Ammon's horn (tissue), 1 donor: ENCODE data around the gene EME1.
"Not testable (repeated sequence)": the region's sequence is repeated elsewhere in the genome, so short reads cannot be mapped to it uniquely, and the experiment has no call there.

Source experiments
- DNase-seq: peaks from one replicate; pipeline ENCODE4 v3.0.0-alpha.2; 2016; ENCODE audit warnings: low spot score

Gene EME1

GRCh38 chr17:50372758-50373556, at the start of gene EME1, which contains the start of gene MRPL27:
TSS of gene EME1 (plus strand) at chr17:50373229. CDS start at chr17:50375209, 1,980 bp downstream.
TSS of gene MRPL27 (minus strand) at chr17:50373184. CDS start at chr17:50373170, 14 bp downstream.
- peak; percentile 95 for DNase-seq

GRCh38 chr17:50325906-50326305, 47.1 kb upstream of the EME1 start:
- no peak for DNase-seq

GRCh38 chr17:50326831-50327364, 46.1 kb upstream of the EME1 start:
- DNase-seq = no peak

- DNase-seq = no peak
Measured at GRCh38 chr17:50328363-50329325, 44.4 kb upstream of the EME1 start.

GRCh38 chr17:50329716-50330115, 43.3 kb upstream of the EME1 start:
- DNase-seq = no peak

- no peak for DNase-seq
Measured at GRCh38 chr17:50330151-50330775, 42.8 kb upstream of the EME1 start.

- DNase-seq = no peak
Measured at GRCh38 chr17:50331085-50331791, 41.8 kb upstream of the EME1 start.

- no peak for DNase-seq
Measured at GRCh38 chr17:50332196-50332595, 40.8 kb upstream of the EME1 start.

GRCh38 chr17:50333291-50334057, 39.6 kb upstream of the EME1 start:
- DNase-seq = not testable (repeated sequence)

GRCh38 chr17:50337956-50338355, 35.1 kb upstream of the EME1 start:
- DNase-seq = no peak

- DNase-seq = no peak
Measured at GRCh38 chr17:50338645-50339044, 34.4 kb upstream of the EME1 start.

- DNase-seq = no peak
Measured at GRCh38 chr17:50339381-50339780, 33.6 kb upstream of the EME1 start.

GRCh38 chr17:50344731-50345365, 28.2 kb upstream of the EME1 start:
- DNase-seq = no peak

GRCh38 chr17:50345432-50346312, 27.4 kb upstream of the EME1 start, which contains the start of gene XYLT2:
TSS of gene XYLT2 (plus strand) at chr17:50346126. CDS start at chr17:50346141, 15 bp downstream.
- peak; percentile 87 for DNase-seq

- peak; percentile 33 for DNase-seq
Measured at GRCh38 chr17:50346313-50347116, 26.5 kb upstream of the EME1 start.

- DNase-seq = no peak
Measured at GRCh38 chr17:50347117-50347893, 25.7 kb upstream of the EME1 start.

- no peak for DNase-seq
Measured at GRCh38 chr17:50347894-50348291, 25.1 kb upstream of the EME1 start.
